NCI-H345 treated with DMSO at 0.1 percent for 48 hours (cell line): ENCODE results near the gene MMUT.
"Not testable (repeated sequence)": the region's sequence is repeated elsewhere in the genome, so short reads cannot be mapped to it uniquely, and the experiment has no call there.

ENCODE experiments used
- DNase-seq: peaks from one replicate; lab custom pipeline; 2025; ENCODE audit not compliant: unreplicated experiment; lab: John Stamatoyannopoulos, UW

MMUT gene

DNA sequence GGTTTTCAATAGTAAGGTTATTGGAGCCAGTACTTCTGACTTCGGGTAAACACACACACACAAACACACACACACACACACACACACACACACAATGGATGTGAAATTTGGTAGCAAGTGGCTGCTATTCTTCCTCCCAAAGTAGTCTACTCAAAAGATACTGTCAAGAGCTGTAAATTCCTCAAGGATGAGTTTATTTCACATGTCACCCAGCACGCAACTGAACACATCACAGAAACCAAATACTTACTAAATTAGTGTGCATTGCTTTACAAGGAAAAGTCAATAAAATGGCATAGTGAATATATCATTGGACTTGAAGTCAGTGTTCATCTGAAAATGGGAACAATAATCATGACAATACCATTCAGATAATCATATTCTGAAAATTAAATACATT, 32.9 kb downstream of the MMUT start:
- no peak for DNase-seq

DNA sequence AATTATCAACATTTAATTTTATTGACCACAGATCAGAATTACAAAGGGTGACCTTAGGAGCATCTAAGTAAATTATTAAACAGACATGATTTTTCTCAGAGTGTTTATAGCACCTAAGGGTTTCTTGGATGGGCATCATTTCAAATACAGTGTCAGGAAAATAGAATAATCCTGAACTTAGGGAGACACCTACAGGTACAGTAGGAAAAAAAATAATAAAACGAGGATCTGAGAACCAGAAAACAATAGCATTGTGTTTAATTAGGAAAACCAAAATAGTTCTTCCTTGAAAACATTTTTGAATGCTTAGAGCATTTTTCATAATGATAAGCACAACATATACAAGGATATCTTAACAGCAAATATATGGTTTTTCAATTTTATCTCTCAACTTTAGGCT, 39.2 kb downstream of the MMUT start:
- DNase-seq = no peak

GRCh38 chr6:49416195-49416594, 46.9 kb downstream of the MMUT start:
- DNase-seq = no peak

DNA sequence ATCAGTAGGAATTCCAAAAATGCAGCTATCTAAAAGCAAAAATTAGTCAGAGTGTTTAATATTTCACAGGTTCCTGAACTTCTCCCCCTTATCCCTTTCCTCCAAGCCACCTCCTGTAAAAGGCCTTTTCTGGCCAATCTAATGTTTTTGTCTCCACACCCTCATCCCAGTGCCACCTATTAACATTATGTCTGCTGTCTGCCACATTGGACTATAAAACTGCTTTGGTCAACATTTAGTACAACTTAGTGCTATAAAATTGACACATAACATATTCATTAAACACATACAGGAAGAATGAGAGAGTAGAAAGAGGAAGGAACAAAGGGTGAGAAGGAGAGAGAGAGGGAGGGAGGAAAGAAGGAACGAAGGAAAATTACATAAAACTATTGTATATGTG, 47.7 kb downstream of the MMUT start:
- DNase-seq = no peak

DNA sequence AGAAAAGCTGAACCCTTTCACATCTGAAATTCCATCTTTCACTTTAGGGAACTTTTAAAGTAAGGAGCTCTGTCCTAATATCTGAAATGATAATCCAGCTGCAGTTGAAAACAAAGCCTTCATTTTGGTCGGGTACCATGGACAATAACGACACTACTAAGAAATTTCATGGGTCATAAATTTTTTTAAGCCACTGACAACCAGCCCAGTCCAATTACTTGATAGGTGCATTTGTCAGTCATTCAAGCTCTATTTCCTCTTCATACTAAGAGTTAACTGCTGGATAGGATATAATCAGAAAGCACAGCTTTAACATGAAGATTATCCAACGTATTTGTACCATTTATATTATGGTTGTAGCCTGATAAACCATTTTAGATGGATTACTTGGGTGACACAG, 52.5 kb downstream of the MMUT start:
- DNase-seq = no peak

DNA sequence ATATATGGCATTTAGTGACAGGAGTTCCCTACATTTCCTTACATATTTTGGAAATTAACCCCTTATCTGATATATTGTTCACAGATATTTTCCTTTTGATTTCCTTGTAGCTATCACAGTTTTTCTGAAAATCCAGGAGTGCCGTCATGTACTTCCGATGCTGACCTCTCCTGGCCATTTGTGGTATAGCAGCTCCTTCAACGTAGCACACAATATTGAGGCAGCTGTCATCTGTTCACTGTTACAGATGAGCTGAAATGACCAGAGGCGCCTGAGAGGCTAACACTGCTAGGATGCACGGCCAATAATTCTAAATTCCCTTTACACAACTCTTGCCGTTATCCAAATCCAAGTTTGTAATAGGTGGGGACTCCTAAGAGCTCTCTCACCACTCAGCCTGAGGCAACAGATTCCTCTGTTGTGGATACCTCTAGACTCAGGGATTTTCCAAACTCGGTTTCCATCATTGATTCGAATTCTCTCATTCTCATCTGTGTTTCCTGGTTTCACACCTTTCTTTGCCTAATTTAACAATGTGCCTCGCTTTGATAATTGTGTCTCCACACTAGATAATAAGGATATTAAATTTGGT, 53.0 kb downstream of the MMUT start:
- peak; percentile 38 for DNase-seq

GRCh38 chr6:49406250-49406970, 56.6 kb downstream of the MMUT start:
- DNase-seq = no peak

DNA sequence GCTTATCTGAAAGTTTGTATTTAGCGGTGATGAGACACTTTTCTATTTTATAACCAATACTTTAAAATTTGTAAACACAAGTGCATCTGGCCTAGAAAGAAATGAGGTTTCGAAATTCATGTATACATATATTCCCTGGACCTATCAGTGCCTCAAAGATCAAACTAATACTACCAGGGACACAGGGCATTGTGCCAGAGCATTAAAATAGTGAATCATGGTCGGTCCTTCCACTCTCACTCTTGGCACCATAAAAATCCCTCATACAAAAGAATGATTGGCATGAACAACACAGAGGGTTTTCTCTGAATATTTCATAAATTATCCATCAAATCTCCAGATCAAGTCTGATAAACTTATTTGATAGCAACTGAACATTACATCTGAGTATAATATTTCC, 62.0 kb downstream of the MMUT start:
- DNase-seq = no peak

DNA sequence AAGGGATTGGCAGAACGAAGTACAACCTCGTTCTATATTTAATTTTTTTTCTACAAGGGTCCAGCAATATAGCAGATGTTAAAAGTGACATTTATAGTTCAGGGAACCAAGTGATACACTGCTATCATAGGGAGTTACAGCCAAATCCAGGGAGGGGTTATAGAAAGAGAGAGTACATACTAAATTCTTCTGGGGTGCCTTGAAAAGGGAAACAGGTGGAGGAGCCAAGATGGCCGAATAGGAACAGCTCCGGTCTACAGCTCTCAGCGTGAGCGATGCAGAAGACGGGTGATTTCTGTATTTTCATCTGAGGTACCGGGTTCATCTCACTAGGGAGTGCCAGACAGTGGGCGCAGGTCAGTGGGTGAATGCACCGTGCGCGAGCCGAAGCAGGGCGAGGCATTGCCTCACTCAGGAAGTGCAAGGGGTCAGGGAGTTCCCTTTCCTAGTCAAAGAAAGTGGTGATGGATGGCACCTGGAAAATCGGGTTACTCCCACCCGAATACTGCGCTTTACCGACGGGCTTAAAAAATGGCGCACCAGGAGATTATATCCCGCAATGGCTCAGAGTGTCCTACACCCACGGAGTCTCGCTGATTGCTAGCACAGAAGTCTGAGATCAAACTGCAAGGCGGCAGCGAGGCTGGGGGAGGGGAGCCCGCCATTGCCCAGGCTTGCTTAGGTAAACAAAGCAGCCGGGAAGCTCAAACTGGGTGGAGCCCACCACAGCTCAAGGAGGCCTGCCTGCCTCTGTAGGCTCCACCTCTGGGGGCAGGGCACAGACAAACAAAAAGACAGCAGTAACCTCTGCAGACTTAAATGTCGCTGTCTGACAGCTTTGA, 76.2 kb downstream of the MMUT start:
- DNase-seq = not testable (repeated sequence)

- no peak for DNase-seq
Observed at GRCh38 chr6:49384904-49385303, 78.1 kb downstream of the MMUT start.
